Heart left ventricle (tissue), 16 donors: ENCODE data around the gene GOLGA6L10. TPM values are rescaled to one million over a fixed set of nuclear protein-coding genes. Genes with fewer than 3 reads are reported as not detected.
"Not testable (repeated sequence)": the region's sequence is repeated elsewhere in the genome, so short reads cannot be mapped to it uniquely, and the experiment has no call there.

Experiments used
- ATAC-seq, 4 donors: fragments of 200-7000 bp; cut with Tn5 transposase; one replicate each; pipeline ENCODE4 v1.9.1; 2020 to 2022; ENCODE audit warnings: moderate library complexity in 4 of 4, mild to moderate bottlenecking in 3 of 4, moderate number of reproducible peaks in 1 of 4
- DNase-seq, 5 donors: peaks; one replicate each; pipeline ENCODE4 v3.0.0-alpha.2; 2020
- H3K27ac ChIP-seq, 12 donors: fragments of 200-600 bp; sonication (generic) in 4 of 12; one replicate each; pipeline versions ENCODE4 v1.5.0 to v1.8.0; 2016 to 2022; ENCODE audit warnings: mild to moderate bottlenecking in 2 of 12
- H3K27me3 ChIP-seq, 9 donors: fragments of 200-600 bp; sonication (generic) in 2 of 9; one replicate each; pipeline versions ENCODE4 v1.5.1 to v1.8.0; 2016 to 2022; ENCODE audit warnings: mild to moderate bottlenecking in 3 of 9
- H3K36me3 ChIP-seq, 9 donors: fragments of 200-600 bp; sonication (generic) in 2 of 9; one replicate each; pipeline versions ENCODE4 v1.5.0 to v1.8.0; 2018 to 2022; ENCODE audit warnings: mild to moderate bottlenecking in 2 of 9
- H3K4me1 ChIP-seq, 12 donors: fragments of 200-600 bp; sonication (generic) in 4 of 12; one replicate each; pipeline versions ENCODE4 v1.5.0 to v1.8.0; 2016 to 2022; ENCODE audit warnings: mild to moderate bottlenecking in 3 of 12
- H3K4me3 ChIP-seq, 12 donors: fragments of 200-600 bp; sonication (generic) in 4 of 12; one replicate each; pipeline versions ENCODE4 v1.5.0 to v1.8.0; 2017 to 2022; ENCODE audit warnings: mild to moderate bottlenecking in 9 of 12, moderate library complexity in 4 of 12
- H3K9me3 ChIP-seq, 12 donors: fragments of 200-600 bp; sonication (generic) in 4 of 12; one replicate each; pipeline versions ENCODE4 v1.5.0 to v1.8.0; 2016 to 2022; ENCODE audit warnings: mild to moderate bottlenecking in 1 of 12
- CTCF ChIP-seq, 12 donors: fragments of 200-600 bp; sonication (generic) in 4 of 12; IDR thresholded peaks; one replicate each; pipeline versions ENCODE4 v1.5.0 to v1.8.0; 2018 to 2022; ENCODE audit warnings: antibody characterized with exemption in 12 of 12, mild to moderate bottlenecking in 5 of 12
- POLR2A ChIP-seq, 2 donors: fragments of 450-650 bp; IDR thresholded peaks; one replicate each; pipeline ENCODE4 v1.6.1; 2017; ENCODE audit warnings: antibody characterized with exemption in 2 of 2, mild to moderate bottlenecking in 2 of 2, moderate library complexity in 2 of 2
- WGBS, 4 donors: extraction: QIAGEN DNeasy Blood & Tissue Kit in 2 of 4; methylation state at CpG; one replicate each; pipeline versions ENCODE4 v1.1.5 to v1.1.7; 2013 to 2018; 5-methylcytosine and 5-hydroxymethylcytosine counted together
- intact Hi-C, 10 donors: fragments of 100-400 bp; cut with DNase I; formaldehyde crosslinking; loops; one replicate each; pipeline versions ENCODE4 v1.11.1 to v1.14.2; 2022
- long read RNA-seq, 3 donors: library from polyadenylated mRNA; unstranded; transcript quantifications; one replicate each; pipeline ENCODE4 v2.0.0, GENCODE V29; 2020 to 2021
- polyA plus RNA-seq, 2 donors: library from polyadenylated mRNA; stranded (reverse); fragments of 200-250 nt; gene quantifications; one replicate each; pipeline ENCODE4 v1.2.3, GENCODE V29; 2013
- total RNA-seq, 9 donors: library from RNA; depleted of rRNA in 2 of 9; stranded (reverse); fragments of >200 nt in 2 of 9; fragmentation: NEBNext Ultra II Directional in 3 of 9; extraction: Animal tissue kit (Norgen Biotek cat#: 25700) in 3 of 9; gene quantifications; one replicate each; pipeline versions ENCODE4 v1.1.0 to v1.2.4, GENCODE V29; 2016 to 2023
- donor health status: ischemic (EF 13 %, LVEDD 7.1; RV severe dilation, severe dysfunction).
- donor health status: healthy with polysubstance abuse.
- donor health status: DM: no; HTN: yes; CAD: no.
- donor health status: DM: no; HTN: no; CAD: no.
- donor health status: ischemic (EF 25% LVEDD 6.9; RV normal size, moderate dysfunction).
- donor health status: ischemic (EF 25% LVEDD 5.7; RV mildly dilated, moderate dysfunction).
- donor health status: healthy.
- donor health status: DM: yes; HTN: yes; CAD: no.
- donor health status: ischemic (EF 35%, LVEDD 5.7; RV mildly dilated, moderate dysfunction).
- donor health status: nonischemic (EF 11% LVEDD 7.7; RV severe dilation, severe dysfunction).
- donor health status: DM: yes; HTN: yes; CAD: no.
- donor health status: PGD.
- donor health status: ischemic (EF 29% LVEDD 5.4; RV normal size, mild dysfunction).
- donor health status: nonischemic (EF 23%, LVEDD 6.1; RV moderate dilation, normal function).

GOLGA6L10 gene, protein sequence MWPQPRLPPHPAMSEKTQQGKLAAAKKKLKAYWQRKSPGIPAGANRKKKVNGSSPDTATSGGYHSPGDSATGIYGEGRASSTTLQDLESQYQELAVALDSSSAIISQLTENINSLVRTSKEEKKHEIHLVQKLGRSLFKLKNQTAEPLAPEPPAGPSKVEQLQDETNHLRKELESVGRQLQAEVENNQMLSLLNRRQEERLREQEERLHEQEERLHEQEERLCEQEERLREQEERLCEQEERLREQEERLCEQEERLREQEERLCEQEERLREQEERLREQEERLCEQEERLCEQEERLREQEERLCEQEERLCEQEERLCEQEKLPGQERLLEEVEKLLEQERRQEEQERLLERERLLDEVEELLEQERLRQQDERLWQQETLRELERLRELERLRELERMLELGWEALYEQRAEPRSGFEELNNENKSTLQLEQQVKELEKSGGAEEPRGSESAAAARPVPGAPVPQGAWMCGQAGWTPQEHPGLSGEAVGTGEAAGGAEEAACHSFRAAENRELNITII
- total RNA-seq (under 1 TPM; 0.10 to 0.84 (median 0.42) TPM), polyA plus RNA-seq (1 to 10 TPM in 1 of 2 donors, under 1 TPM in 1; 0.62 to 1.3 TPM)
- long read RNA-seq, donor 1, result 0 reads
- long read RNA-seq, donor 2, result 0 reads
- long read RNA-seq, donor 3, result 0 reads

GRCh38 chr15:82349375-82349774 lies at the start of gene GOLGA6L10:
GOLGA6L10 (minus strand) TSS chr15:82349475; CDS start chr15:82349375, 100 bp downstream.
- ATAC-seq, H3K36me3 ChIP-seq, intact Hi-C loops, H3K4me1 ChIP-seq, H3K9me3 ChIP-seq, DNase-seq, H3K27ac ChIP-seq, H3K27me3 ChIP-seq, H3K4me3 ChIP-seq: not testable (repeated sequence)
- WGBS, 4 donors, result no CpG with 5 or more reads among the region's 9 CpGs

- ATAC-seq (no peak), DNase-seq (no peak)
- intact Hi-C loops, result no loop called here
- Histone ChIP-seq H3K27ac (no peak overlapping the region), H3K9me3 (peaks cover 0 to 12% (median 0%) of the 10 kb centered on the region in 12 donors), H3K36me3 (no peaks in the 10 kb centered on the region), H3K27me3 (no peaks in the 10 kb centered on the region), H3K4me3 (no peak overlapping the region), H3K4me1 (no peaks in the 10 kb centered on the region)
- TF ChIP-seq CTCF (IDR thresholded peaks at IDR 0.05) (no peak), POLR2A (IDR thresholded peaks at IDR 0.05) (no peak)
- 100% methylated on average over 1 of the region's 1 CpG; no CpG with 5 or more reads in 1 of the 4 donors for WGBS, 4 donors
Measured at GRCh38 chr15:82398785-82399184, 49.5 kb upstream of the GOLGA6L10 start.

GRCh38 chr15:82397817-82398216 lies 48.5 kb upstream of the GOLGA6L10 start:
- no peak overlapping the region for H3K4me3 ChIP-seq
- no peak for TF ChIP-seq CTCF (IDR thresholded peaks at IDR 0.05)
- TF ChIP-seq POLR2A (IDR thresholded peaks at IDR 0.05), result no peak
- no peaks in the 10 kb centered on the region for H3K36me3 ChIP-seq
- no peaks in the 10 kb centered on the region for H3K4me1 ChIP-seq
- H3K9me3 ChIP-seq, result peaks cover 0 to 12% (median 0%) of the 10 kb centered on the region in 12 donors
- no peak for DNase-seq
- intact Hi-C loops, result no loop called here
- WGBS, 4 donors, result 86 to 88% (median 87%) methylated on average over 3 of the region's 3 CpGs
- ATAC-seq, result no peak
- H3K27ac ChIP-seq, result no peak overlapping the region
- no peaks in the 10 kb centered on the region for H3K27me3 ChIP-seq

- ATAC-seq, H3K4me3 ChIP-seq, H3K27me3 ChIP-seq, DNase-seq, H3K4me1 ChIP-seq, intact Hi-C loops, H3K36me3 ChIP-seq, H3K27ac ChIP-seq: not testable (repeated sequence)
- H3K9me3 ChIP-seq, result peaks cover 0 to 12% (median 0%) of the 10 kb centered on the region in 12 donors
- 62 to 78% (median 69%) methylated on average over 1 to 4 of the region's 4 CpGs for WGBS, 4 donors
Measured at GRCh38 chr15:82395788-82396187, 46.5 kb upstream of the GOLGA6L10 start.

DNA sequence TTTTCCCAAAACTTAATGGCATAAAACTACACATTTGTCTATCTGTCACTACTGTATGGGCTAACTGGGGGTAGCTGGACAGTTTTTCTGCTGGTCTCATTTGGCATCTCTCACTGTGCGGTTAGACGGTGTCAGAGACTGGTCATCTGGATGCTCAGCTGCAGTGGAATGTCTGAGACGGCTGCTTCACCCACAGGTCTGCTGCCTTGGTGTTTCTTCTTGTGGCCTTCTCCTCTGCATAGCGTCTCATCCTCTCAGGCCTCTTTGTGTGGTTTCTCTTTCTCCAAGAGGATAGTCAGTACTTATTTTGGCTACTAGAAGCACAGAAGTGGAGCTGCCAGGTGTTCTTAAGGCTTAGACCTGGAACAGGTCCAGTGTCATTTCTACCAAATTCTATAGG lies 44.4 kb upstream of the GOLGA6L10 start:
- Histone ChIP-seq H3K27ac (no peak overlapping the region), H3K27me3 (no peaks in the 10 kb centered on the region), H3K4me1 (peaks cover 0 to 6% (median 0%) of the 10 kb centered on the region in 12 donors), H3K4me3 (no peak overlapping the region), H3K9me3 (peaks cover 0 to 12% (median 0%) of the 10 kb centered on the region in 12 donors), H3K36me3 (no peaks in the 10 kb centered on the region)
- ATAC-seq (no peak), DNase-seq (no peak)
- intact Hi-C loops, result no loop called here
- WGBS, 4 donors, result 93 to 96% (median 93%) methylated on average over 4 of the region's 4 CpGs
- TF ChIP-seq CTCF (IDR thresholded peaks at IDR 0.05), result no peak
- no peak for TF ChIP-seq POLR2A (IDR thresholded peaks at IDR 0.05)

DNA sequence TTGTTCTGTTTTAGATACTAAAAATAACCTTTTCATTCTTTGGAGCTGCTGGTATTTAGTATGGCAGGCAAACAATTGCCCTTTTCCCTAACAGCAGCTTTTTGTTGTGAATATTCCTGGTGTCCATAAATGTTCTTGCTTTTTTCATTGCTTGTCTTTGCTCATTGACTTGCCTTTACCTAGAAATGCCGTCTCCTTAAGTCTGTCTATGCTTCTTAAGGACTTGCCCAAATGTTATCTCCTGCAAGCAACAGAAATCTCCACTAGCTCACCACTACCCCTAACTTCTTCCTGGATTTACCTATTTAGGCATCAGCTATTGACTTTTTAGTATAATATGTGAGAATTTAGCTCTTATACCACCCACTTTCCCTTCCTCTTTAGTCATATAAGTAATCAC lies 42.8 kb upstream of the GOLGA6L10 start:
- H3K36me3 ChIP-seq, H3K9me3 ChIP-seq, H3K4me3 ChIP-seq, H3K27ac ChIP-seq, intact Hi-C loops, DNase-seq, H3K27me3 ChIP-seq, ATAC-seq, H3K4me1 ChIP-seq: not testable (repeated sequence)
- 88 to 97% (median 96%) methylated on average over 1 of the region's 1 CpG for WGBS, 4 donors

- intact Hi-C loops, DNase-seq, ATAC-seq, H3K9me3 ChIP-seq, H3K27me3 ChIP-seq, H3K27ac ChIP-seq, H3K4me3 ChIP-seq, H3K4me1 ChIP-seq, H3K36me3 ChIP-seq: not testable (repeated sequence)
- 90 to 95% (median 92%) methylated on average over 3 of the region's 3 CpGs for WGBS, 4 donors
Measured at GRCh38 chr15:82390152-82390551, 40.9 kb upstream of the GOLGA6L10 start.

GRCh38 chr15:82387209-82387608 lies 37.9 kb upstream of the GOLGA6L10 start:
- H3K27ac ChIP-seq, H3K9me3 ChIP-seq, intact Hi-C loops, DNase-seq, H3K4me3 ChIP-seq, H3K27me3 ChIP-seq, H3K4me1 ChIP-seq, ATAC-seq, H3K36me3 ChIP-seq: not testable (repeated sequence)
